ENCODE measurements around the gene VANGL1. TPM values are rescaled to one million over a fixed set of nuclear protein-coding genes. Genes with fewer than 3 reads are reported as not detected.
A peak's percentile ranks its signal among the peaks of the same experiment; 100 is the strongest.

VANGL1 gene
- total RNA-seq, result 10 to 100 TPM; 11.8 TPM

GRCh38 chr1:115641762-115642167 lies at the start of gene VANGL1:
Gene VANGL1, plus strand, starts transcription at chr1:115641970. Its CDS starts 9,444 bp downstream, at chr1:115651414.
- Mint-ChIP-seq H3K4me3 (peak within 1 kb of the TSS; percentile 76), H3K27me3 (peaks cover 30% of the 10 kb centered on the region), H3K4me1 (peaks cover 16% of the 10 kb centered on the region), H3K9me3 (ENCODE audit: low read depth) (peaks cover 2% of the 10 kb centered on the region), H3K36me3 (peaks cover 2% of the 10 kb centered on the region), H3K27ac (peak within 1 kb of the TSS; percentile 63)
- peak; percentile 75 for DNase-seq
- CTCF ChIA-PET, result interaction anchor here (1.5 kb wide), 1 partner anchor 33 kb away, joined by 7 read pairs; no protein-coding TSS in a partner anchor
- ATAC-seq, result peak; percentile 83

DNA sequence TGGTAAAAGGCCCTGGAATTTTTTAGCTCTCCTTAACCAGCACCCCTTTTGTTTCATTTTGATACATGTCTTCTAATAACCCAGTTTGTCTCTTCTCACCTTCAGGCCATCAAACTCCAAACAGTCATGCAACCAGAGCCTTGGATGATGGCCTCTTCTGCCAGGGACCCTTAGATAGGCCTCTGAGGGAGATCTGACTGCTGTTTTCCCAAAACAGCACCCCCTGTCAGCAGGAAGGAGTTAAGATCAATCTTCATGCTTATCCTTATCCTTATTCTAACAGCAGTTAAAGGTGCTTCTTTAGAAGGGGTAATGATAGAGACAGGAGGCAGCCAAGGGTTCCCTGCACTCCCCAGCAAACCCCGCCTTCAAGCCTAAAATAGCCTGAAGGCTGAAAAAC lies 49.5 kb upstream of the VANGL1 start:
- Mint-ChIP-seq H3K4me1 (no peaks in the 10 kb centered on the region), H3K4me3 (no peak overlapping the region), H3K36me3 (no peaks in the 10 kb centered on the region), H3K27ac (no peak overlapping the region), H3K27me3 (no peaks in the 10 kb centered on the region), H3K9me3 (ENCODE audit: low read depth) (no peaks in the 10 kb centered on the region)
- no peak for DNase-seq
- CTCF ChIA-PET, result no interaction called here
- no peak for ATAC-seq

- Mint-ChIP-seq H3K4me1 (no peaks in the 10 kb centered on the region), H3K4me3 (no peak overlapping the region), H3K27ac (no peak overlapping the region), H3K9me3 (ENCODE audit: low read depth) (no peaks in the 10 kb centered on the region), H3K36me3 (no peaks in the 10 kb centered on the region), H3K27me3 (no peaks in the 10 kb centered on the region)
- DNase-seq (no peak), ATAC-seq (no peak)
- CTCF ChIA-PET, result interaction anchor here (1.2 to 3.0 kb wide), 2 partner anchors 452 to 455 kb away, joined by 9 to 13 read pairs; no protein-coding TSS in a partner anchor
Observed at GRCh38 chr1:115593365-115594259, 48.2 kb upstream of the VANGL1 start.

GRCh38 chr1:115594600-115594999 lies 47.2 kb upstream of the VANGL1 start:
- Mint-ChIP-seq H3K4me3 (no peak overlapping the region), H3K4me1 (no peaks in the 10 kb centered on the region), H3K27me3 (peaks cover 4% of the 10 kb centered on the region), H3K36me3 (no peaks in the 10 kb centered on the region), H3K27ac (no peak overlapping the region), H3K9me3 (ENCODE audit: low read depth) (no peaks in the 10 kb centered on the region)
- CTCF ChIA-PET, result interaction anchor here (1.2 to 3.0 kb wide), 4 partner anchors 453 to 459 kb away, joined by 4 to 13 read pairs (median 10); no protein-coding TSS in a partner anchor
- no peak for ATAC-seq
- no peak for DNase-seq

GRCh38 chr1:115595279-115596079 lies 46.3 kb upstream of the VANGL1 start:
- ATAC-seq, result peak; percentile 57
- no peak overlapping the region for H3K27ac Mint-ChIP-seq
- no peaks in the 10 kb centered on the region for H3K36me3 Mint-ChIP-seq
- no peaks in the 10 kb centered on the region for H3K4me1 Mint-ChIP-seq
- H3K27me3 Mint-ChIP-seq, result peaks cover 4% of the 10 kb centered on the region
- H3K4me3 Mint-ChIP-seq, result no peak overlapping the region
- CTCF ChIA-PET, result interaction anchor here (0.6 to 3.0 kb wide), 11 partner anchors 10 to 460 kb away, joined by 3 to 13 read pairs (median 3); no protein-coding TSS in a partner anchor
- peak; percentile 76 for DNase-seq
- H3K9me3 Mint-ChIP-seq (ENCODE audit: low read depth), result no peaks in the 10 kb centered on the region

DNA sequence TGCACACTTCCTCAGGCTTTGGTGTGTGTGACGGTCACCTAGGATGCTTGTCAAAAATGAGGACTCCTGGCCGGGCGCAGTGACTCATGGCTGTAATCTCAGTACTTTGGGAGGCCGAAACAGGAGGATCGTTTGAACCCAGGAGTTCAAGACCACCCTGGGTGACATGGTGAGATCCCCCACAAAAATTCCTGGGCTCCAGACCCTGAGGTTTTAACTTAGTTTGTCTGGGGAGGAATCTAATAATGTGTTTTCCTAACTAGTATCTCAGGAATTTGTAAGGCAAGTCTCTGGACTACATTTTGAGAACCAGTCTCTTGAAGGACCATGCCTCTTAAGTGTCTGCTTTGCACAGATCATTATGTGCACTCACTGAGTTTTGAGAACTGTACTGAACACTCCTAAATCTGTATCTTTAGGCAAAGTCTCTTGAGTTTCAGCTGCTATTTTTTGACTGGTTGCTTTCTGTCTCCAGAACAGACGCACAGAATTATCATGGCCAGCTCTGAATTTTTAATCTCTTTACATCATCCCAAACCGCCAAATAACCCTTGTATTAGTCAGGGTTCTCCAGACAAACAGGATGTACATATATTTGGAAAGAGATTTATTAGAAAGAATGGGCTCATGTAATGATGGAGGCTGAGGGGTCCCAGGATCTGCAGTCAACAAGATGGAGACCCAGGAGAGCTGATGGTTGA lies 45.5 kb upstream of the VANGL1 start:
- Mint-ChIP-seq H3K27me3 (peaks cover 9% of the 10 kb centered on the region), H3K4me3 (no peak overlapping the region)

GRCh38 chr1:115604508-115604907 lies 37.3 kb upstream of the VANGL1 start:
- Mint-ChIP-seq H3K27ac (no peak overlapping the region), H3K9me3 (ENCODE audit: low read depth) (no peaks in the 10 kb centered on the region), H3K4me3 (no peak overlapping the region), H3K4me1 (no peaks in the 10 kb centered on the region), H3K36me3 (no peaks in the 10 kb centered on the region), H3K27me3 (peaks cover 14% of the 10 kb centered on the region)
- ATAC-seq (no peak), DNase-seq (no peak)
- CTCF ChIA-PET, result no interaction called here

More for the DNA sequence above, 45.5 kb upstream of the VANGL1 start:
- Mint-ChIP-seq H3K27ac (no peak overlapping the region), H3K9me3 (ENCODE audit: low read depth) (no peaks in the 10 kb centered on the region), H3K36me3 (no peaks in the 10 kb centered on the region), H3K4me1 (no peaks in the 10 kb centered on the region)
- ATAC-seq (no peak), DNase-seq (no peak)
- CTCF ChIA-PET, result interaction anchor here (0.6 to 3.0 kb wide), 12 partner anchors 10 to 467 kb away, joined by 3 to 13 read pairs (median 3); no protein-coding TSS in a partner anchor

DNA sequence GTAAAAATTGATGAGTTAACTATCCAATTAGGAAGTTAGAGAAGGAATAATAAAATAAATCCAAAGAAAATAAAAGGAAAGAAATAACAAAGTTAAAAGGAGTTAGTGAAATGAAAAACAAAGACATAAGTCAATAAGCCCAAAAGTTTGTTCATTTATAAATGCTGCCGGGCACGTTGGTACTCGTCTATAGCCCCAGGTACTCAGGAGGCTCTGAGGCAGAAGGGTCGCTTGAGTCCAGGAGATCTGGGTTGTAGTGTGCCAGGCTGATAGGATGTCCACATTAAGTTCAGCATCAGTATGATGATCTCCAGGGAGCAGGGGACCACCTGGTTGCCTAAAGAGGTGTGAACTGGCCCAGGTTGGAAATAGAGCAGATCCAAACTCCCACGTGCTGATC lies 35.5 kb upstream of the VANGL1 start:
- CTCF ChIA-PET, result interaction anchor here (4.9 kb wide), 1 partner anchor 101 kb away, joined by 41 read pairs; no protein-coding TSS in a partner anchor
- DNase-seq, result no peak
- H3K4me3 Mint-ChIP-seq, result no peak overlapping the region
- H3K9me3 Mint-ChIP-seq (ENCODE audit: low read depth), result no peaks in the 10 kb centered on the region
- H3K27ac Mint-ChIP-seq, result no peak overlapping the region
- no peaks in the 10 kb centered on the region for H3K36me3 Mint-ChIP-seq
- peaks cover 13% of the 10 kb centered on the region for H3K27me3 Mint-ChIP-seq
- no peaks in the 10 kb centered on the region for H3K4me1 Mint-ChIP-seq
- ATAC-seq, result no peak

DNA sequence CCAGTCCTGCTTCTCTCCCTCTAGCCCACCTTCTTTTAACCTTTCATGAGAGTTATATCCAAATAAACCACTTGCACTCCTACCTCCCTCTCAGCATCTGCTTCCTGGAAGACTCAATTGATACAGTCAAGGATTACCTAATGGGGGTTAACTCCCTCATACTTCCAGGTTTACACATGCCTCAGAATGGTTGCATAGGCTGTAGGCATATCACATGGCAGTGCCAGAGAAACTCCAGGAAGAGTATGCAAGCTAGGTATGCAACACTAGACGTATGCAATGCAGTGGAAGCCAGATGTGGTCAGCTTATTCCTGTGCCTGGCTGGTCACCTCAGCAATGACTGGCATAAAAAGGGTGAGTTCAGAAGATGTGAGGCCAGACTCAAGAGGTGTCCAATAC lies 32.7 kb upstream of the VANGL1 start:
- ATAC-seq (no peak), DNase-seq (no peak)
- Mint-ChIP-seq H3K4me3 (no peak overlapping the region), H3K27me3 (peaks cover 15% of the 10 kb centered on the region), H3K36me3 (no peaks in the 10 kb centered on the region), H3K27ac (no peak overlapping the region), H3K9me3 (ENCODE audit: low read depth) (no peaks in the 10 kb centered on the region), H3K4me1 (no peaks in the 10 kb centered on the region)
- CTCF ChIA-PET, result interaction anchor here (0.7 to 4.9 kb wide), 9 partner anchors 20 to 372 kb away, joined by 3 to 41 read pairs (median 4); no protein-coding TSS in a partner anchor

GRCh38 chr1:115613767-115614166 lies 28.0 kb upstream of the VANGL1 start:
- ATAC-seq (no peak), DNase-seq (no peak)
- Mint-ChIP-seq H3K27me3 (peaks cover 7% of the 10 kb centered on the region), H3K4me3 (no peak overlapping the region), H3K36me3 (no peaks in the 10 kb centered on the region), H3K4me1 (no peaks in the 10 kb centered on the region), H3K27ac (no peak overlapping the region), H3K9me3 (ENCODE audit: low read depth) (no peaks in the 10 kb centered on the region)
- CTCF ChIA-PET, result interaction anchor here (1.5 kb wide), 1 partner anchor 93 kb away, joined by 3 read pairs; no protein-coding TSS in a partner anchor

GRCh38 chr1:115620453-115620852 lies 21.3 kb upstream of the VANGL1 start:
- H3K36me3 Mint-ChIP-seq, result peaks cover 1% of the 10 kb centered on the region
- no peak overlapping the region for H3K27ac Mint-ChIP-seq
- DNase-seq (no peak), ATAC-seq (no peak)
- no peaks in the 10 kb centered on the region for H3K4me1 Mint-ChIP-seq
- CTCF ChIA-PET, result no interaction called here
- H3K9me3 Mint-ChIP-seq (ENCODE audit: low read depth), result peaks cover 9% of the 10 kb centered on the region
- H3K4me3 Mint-ChIP-seq, result no peak overlapping the region
- peaks cover 7% of the 10 kb centered on the region for H3K27me3 Mint-ChIP-seq

DNA sequence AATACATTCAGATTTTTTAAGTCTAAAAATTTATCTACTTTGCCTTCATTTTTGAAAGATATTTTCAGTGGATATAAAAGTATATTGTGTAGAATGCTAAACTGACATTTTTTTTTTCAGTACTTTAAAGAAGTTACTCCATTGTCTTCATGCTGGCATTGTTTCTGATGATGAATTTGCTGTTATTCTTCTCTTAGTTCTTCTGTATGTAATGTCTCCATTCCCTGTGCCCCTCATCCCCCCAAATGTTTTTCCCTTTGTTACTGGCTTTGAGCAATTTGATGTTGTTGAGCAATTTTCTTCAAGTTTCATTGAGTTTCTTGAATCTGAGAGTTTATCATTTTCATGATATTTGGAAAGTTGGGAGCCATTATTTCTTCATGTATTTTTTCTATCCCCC lies 20.8 kb upstream of the VANGL1 start:
- CTCF ChIA-PET, result no interaction called here
- ATAC-seq, result no peak
- no peak for DNase-seq
- Mint-ChIP-seq H3K4me3 (no peak overlapping the region), H3K4me1 (no peaks in the 10 kb centered on the region), H3K27me3 (peaks cover 7% of the 10 kb centered on the region), H3K27ac (no peak overlapping the region), H3K9me3 (ENCODE audit: low read depth) (peaks cover 9% of the 10 kb centered on the region), H3K36me3 (peaks cover 1% of the 10 kb centered on the region)

GRCh38 chr1:115624859-115625258 lies 16.9 kb upstream of the VANGL1 start:
- Mint-ChIP-seq H3K4me3 (no peak overlapping the region), H3K27ac (no peak overlapping the region), H3K4me1 (no peaks in the 10 kb centered on the region), H3K27me3 (peaks cover 14% of the 10 kb centered on the region), H3K9me3 (ENCODE audit: low read depth) (peaks cover 9% of the 10 kb centered on the region), H3K36me3 (peaks cover 1% of the 10 kb centered on the region)
- ATAC-seq (no peak), DNase-seq (no peak)
- CTCF ChIA-PET, result no interaction called here
